Mononuclear cell (primary cell): ENCODE data around the gene GPR62. TPM values are rescaled to one million over a fixed set of nuclear protein-coding genes. Genes with fewer than 3 reads are reported as not detected.
"Not testable (repeated sequence)": the region's sequence is repeated elsewhere in the genome, so short reads cannot be mapped to it uniquely, and the experiment has no call there.

ENCODE experiments used
- H3K27me3 ChIP-seq: 2 replicates; pipeline ENCODE4 v1.6.0; 2011; ENCODE audit warnings: low read length, control low read depth; ENCODE audit not compliant: insufficient read depth
- H3K4me1 ChIP-seq: 2 replicates; pipeline ENCODE4 v1.5.1; 2011; ENCODE audit warnings: mild to moderate bottlenecking, low read length, control low read depth; ENCODE audit not compliant: insufficient read depth
- H3K4me3 ChIP-seq: 2 replicates; pipeline ENCODE4 v1.5.1; 2011; ENCODE audit warnings: mild to moderate bottlenecking, low read length, moderate library complexity
- H3K9me3 ChIP-seq: 2 replicates; pipeline ENCODE4 v1.5.1; 2011; ENCODE audit warnings: low read depth, mild to moderate bottlenecking, control low read depth, low read length
- total RNA-seq: library from RNA; depleted of rRNA; stranded (reverse); fragments of >200 nt; gene quantifications from one replicate; pipeline ENCODE4 v1.2.3, GENCODE V29; 2012

GPR62 gene, protein sequence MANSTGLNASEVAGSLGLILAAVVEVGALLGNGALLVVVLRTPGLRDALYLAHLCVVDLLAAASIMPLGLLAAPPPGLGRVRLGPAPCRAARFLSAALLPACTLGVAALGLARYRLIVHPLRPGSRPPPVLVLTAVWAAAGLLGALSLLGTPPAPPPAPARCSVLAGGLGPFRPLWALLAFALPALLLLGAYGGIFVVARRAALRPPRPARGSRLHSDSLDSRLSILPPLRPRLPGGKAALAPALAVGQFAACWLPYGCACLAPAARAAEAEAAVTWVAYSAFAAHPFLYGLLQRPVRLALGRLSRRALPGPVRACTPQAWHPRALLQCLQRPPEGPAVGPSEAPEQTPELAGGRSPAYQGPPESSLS
- 0.10 TPM for total RNA-seq

DNA sequence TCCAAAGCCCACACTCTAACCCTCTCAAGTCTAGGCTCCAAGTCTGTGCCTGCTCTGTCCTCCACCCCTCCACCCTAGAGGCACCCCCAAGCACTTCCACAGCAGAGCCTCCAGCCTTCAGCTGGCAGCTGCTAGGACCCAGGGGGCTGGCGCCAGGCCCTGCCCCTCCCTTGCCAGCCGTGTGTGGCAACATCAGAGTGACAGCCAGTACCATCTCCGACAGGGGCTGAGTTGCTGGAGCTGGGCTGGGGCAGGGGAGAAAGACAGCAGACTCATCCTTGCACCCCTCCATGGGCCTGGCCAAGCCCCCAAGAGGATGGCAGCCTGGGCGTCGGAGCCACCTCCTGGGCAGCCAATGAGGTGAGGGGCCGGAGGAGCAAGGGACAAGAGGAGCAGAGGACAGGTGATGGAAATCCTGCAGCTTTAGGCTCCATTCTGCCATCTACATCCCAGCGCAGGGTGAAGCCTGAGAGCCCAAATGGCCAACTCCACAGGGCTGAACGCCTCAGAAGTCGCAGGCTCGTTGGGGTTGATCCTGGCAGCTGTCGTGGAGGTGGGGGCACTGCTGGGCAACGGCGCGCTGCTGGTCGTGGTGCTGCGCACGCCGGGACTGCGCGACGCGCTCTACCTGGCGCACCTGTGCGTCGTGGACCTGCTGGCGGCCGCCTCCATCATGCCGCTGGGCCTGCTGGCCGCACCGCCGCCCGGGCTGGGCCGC is at the start of gene GPR62:
GPR62 (plus strand) TSS at position 207 of the 718 bp plus-strand sequence; CDS start at position 479, 272 bp downstream.
- Histone ChIP-seq H3K4me1 (peaks cover 44% of the 10 kb centered on the region), H3K4me3 (no peak within 1 kb of the TSS), H3K27me3 (peaks cover 20% of the 10 kb centered on the region), H3K9me3 (no peaks in the 10 kb centered on the region)

DNA sequence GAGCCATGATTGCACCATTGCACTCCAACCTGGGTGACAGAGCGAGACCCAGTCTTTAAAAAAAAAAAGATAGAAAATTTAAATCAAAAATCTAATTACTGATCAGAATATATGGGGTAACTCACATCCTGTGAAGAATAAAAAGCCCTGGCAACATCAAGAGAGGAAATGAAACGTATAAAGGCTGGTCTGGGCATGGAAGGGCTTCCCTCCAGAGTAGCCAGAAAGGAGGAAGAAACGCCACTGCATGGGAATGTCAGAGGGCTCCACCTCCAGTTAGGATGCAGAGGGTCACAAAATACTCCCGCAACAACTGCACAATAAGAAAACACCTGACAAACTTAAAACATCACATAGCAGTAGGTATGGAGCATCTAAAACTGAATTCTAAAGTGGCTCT is 47.2 kb upstream of the GPR62 start:
- H3K27me3 ChIP-seq = no peaks in the 10 kb centered on the region
- H3K4me3 ChIP-seq = no peak overlapping the region
- no peaks in the 10 kb centered on the region for H3K4me1 ChIP-seq
- no peaks in the 10 kb centered on the region for H3K9me3 ChIP-seq

DNA sequence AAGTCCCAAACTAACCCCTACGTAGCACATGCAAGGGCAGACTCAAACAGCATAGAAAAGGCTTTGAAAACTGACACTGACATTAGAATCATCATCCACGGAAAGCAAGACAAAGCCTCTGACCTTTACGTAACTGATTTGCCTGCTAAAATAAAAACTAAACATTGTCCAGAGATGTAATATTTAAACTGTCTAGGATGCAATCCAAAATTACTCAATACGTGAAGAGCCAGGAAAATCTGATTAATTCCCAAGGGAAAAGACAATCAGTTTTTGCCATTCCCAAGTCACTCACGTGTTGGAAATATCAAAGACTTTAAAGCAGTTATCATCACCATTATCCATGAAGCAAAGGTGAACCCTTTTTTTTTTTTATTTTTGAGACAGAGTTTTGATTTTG is 38.8 kb upstream of the GPR62 start:
- Histone ChIP-seq H3K27me3 (no peaks in the 10 kb centered on the region), H3K4me3 (no peak overlapping the region), H3K9me3 (no peaks in the 10 kb centered on the region), H3K4me1 (no peaks in the 10 kb centered on the region)

DNA sequence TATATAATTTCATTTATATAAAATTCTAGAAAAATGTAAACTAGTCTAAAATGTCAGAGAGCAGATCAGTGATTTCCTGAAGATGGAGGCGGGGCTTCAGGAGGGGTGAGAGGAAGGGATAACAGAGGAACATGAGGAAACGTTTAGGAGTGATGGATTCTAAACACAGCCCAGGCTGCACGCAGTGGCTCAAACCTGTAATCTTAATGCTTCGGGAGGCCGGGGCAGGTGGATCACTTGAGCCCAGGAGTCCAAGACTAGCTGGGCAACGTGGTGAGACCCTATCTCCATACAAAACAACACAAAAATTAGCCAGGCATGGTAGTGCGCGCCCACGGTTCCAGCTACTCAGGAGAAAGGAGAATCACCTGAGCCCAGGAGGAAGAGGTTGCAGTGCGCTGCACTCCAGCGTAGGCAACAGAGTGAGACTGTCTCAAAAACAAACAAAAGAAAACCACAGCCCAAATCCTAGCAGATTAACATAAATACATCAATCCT is 34.1 kb upstream of the GPR62 start:
- Histone ChIP-seq H3K9me3 (no peaks in the 10 kb centered on the region), H3K4me3 (no peak overlapping the region), H3K27me3 (no peaks in the 10 kb centered on the region), H3K4me1 (no peaks in the 10 kb centered on the region)

DNA sequence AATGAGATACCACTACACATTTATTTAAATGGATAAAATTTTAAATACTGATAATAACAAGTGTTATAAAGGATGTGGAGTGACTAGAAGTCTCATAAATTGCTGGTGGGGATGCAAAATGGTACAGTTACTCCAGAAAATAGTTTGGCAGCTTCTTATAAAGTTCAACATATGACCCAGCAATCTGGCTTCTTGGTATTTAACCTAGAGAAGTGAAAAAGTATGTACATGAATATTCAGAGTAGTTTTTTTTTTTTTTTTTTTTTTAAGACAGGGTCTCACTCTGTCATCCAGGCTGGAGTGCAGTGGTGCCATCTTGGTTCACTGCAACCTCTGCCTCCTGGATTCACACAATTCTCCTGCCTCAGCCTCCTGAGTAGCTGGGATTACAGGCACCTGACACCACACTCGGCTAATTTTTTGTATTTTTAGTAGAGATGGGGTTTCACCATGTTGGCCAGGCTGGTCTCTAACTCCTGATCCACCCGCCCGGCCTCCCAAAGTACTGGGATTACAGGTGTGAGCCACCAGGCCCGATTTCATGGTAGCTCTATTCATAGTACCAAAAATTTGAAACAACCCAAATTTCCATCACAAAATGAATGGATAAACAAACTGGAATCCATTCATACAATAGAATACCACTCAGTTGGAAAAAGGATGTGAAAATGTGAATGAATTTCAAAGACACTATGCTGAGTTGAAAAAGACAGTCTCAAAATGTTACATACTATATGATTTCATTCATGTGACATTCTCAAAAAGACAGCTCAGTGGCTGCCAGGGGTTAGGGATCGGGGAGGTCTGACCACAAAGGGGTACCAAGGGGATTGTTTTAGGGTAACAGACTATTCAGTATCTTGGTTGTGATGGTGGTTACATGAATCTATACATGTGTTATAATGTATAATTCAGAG is 27.9 kb upstream of the GPR62 start:
- Histone ChIP-seq H3K4me1 (no peaks in the 10 kb centered on the region), H3K27me3 (no peaks in the 10 kb centered on the region), H3K4me3 (no peak overlapping the region), H3K9me3 (no peaks in the 10 kb centered on the region)

DNA sequence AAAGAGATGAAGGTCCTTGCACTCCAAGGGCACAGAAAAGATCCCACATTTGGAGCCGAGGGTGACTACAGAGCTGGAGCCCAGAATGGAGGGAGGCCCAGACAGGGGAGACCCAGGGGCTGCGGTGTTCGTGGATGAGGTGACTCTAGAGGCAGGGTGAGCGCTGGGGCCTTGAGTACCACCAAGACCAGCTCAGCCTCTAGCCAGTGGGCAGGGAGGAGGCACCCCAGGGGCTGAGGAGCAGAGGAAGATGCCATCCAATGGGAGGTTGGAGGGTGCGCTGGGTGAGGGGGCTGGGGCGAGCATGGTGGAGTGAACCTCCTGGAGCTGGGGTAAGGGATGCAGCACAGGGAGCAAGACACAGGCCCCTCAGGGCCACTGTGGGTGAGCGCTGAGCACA is 26.7 kb upstream of the GPR62 start:
- no peak overlapping the region for H3K4me3 ChIP-seq
- no peaks in the 10 kb centered on the region for H3K27me3 ChIP-seq
- H3K4me1 ChIP-seq = no peaks in the 10 kb centered on the region
- no peaks in the 10 kb centered on the region for H3K9me3 ChIP-seq

DNA sequence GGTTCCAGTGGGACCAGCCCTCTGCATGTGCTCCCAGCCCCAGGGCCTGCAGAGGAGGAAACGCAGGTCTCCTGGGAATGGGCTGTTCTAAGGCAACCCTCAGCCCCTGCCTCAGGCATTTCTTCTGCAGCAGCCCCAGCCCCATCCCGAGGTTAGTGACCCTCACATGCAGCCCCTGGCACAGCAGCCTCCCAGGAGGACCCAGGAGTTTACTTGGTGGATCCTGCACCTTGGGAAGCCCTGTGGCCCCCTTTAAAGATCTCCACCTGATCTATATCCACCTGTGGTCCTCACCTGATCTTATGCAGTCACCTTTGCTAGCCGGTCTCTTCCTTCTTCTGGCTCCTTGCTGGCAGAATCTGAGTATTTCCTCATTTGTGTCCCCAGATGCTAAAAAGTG is 26.2 kb upstream of the GPR62 start:
- H3K4me1 ChIP-seq, H3K4me3 ChIP-seq, H3K9me3 ChIP-seq, H3K27me3 ChIP-seq: not testable (repeated sequence)

DNA sequence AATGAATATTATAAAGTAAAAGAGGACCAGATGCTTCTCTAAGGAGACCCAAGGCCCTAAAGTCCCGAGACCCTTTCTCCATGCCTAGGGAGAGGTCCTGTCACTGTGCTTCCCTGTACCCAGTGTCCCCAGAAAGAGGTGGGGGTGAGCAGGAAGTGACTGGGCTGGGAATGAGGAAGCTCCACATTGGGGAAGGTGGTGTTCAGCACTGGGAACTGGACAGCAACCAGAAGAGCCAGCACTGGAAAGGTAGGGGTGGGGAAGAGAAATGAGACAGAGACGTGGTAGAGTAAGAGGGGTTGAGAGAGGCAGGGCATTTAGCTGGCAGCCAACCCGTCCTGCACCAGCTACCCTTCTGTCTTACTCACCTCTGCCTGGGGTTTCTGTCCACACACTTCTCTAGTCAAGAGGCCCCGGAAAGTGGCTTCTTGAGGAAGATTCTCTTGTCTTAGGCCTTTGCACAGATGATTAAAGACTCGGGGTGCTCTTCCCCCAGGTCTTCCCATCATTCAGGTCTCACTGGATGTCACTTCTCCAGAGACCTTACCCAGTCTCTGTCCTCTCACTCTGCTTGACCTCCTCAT is 25.7 kb upstream of the GPR62 start:
- Histone ChIP-seq H3K4me3 (no peak overlapping the region), H3K27me3 (no peaks in the 10 kb centered on the region), H3K4me1 (no peaks in the 10 kb centered on the region), H3K9me3 (no peaks in the 10 kb centered on the region)

DNA sequence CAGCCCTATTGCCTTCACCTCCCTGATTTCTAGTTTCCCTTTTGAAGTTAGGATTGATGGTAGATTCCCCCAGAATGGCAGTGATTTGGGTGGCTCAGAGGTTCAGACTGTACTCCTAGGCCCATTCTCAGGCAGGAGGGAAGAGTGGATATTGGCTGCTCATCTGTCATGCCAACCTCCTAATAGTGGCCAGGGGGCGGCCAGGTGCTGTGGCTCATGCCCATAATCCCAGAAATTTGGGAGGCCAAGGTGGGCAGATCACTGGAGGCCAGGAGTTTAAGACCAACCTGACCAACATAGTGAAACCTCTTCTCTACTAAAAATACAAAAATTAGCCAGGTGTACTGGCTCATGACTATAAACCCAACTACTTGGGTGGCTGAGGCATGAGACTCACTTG is 24.7 kb upstream of the GPR62 start:
- H3K9me3 ChIP-seq = no peaks in the 10 kb centered on the region
- no peak overlapping the region for H3K4me3 ChIP-seq
- H3K27me3 ChIP-seq = no peaks in the 10 kb centered on the region
- H3K4me1 ChIP-seq = no peaks in the 10 kb centered on the region

DNA sequence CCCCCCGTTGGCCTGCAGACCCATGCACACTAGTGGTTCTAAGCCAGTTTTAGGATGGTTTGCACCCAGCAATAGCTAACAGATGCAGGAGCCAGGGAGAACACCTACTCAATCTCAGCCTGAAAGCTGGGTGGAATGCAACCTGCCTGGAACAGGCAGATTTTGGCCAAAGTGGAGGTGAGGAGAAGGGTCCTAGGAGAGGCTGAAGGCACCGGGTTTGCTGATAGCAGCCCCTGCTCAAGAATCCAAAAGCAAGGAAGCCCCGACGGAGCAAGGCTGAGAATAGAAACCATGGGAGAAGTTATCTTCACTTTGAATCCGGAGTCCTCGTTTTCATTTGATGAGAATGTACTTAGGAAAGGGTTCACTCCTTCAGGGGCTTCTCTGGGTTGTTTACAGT is 23.4 kb upstream of the GPR62 start:
- H3K9me3 ChIP-seq = no peaks in the 10 kb centered on the region
- H3K4me3 ChIP-seq = no peak overlapping the region
- no peaks in the 10 kb centered on the region for H3K4me1 ChIP-seq
- no peaks in the 10 kb centered on the region for H3K27me3 ChIP-seq

DNA sequence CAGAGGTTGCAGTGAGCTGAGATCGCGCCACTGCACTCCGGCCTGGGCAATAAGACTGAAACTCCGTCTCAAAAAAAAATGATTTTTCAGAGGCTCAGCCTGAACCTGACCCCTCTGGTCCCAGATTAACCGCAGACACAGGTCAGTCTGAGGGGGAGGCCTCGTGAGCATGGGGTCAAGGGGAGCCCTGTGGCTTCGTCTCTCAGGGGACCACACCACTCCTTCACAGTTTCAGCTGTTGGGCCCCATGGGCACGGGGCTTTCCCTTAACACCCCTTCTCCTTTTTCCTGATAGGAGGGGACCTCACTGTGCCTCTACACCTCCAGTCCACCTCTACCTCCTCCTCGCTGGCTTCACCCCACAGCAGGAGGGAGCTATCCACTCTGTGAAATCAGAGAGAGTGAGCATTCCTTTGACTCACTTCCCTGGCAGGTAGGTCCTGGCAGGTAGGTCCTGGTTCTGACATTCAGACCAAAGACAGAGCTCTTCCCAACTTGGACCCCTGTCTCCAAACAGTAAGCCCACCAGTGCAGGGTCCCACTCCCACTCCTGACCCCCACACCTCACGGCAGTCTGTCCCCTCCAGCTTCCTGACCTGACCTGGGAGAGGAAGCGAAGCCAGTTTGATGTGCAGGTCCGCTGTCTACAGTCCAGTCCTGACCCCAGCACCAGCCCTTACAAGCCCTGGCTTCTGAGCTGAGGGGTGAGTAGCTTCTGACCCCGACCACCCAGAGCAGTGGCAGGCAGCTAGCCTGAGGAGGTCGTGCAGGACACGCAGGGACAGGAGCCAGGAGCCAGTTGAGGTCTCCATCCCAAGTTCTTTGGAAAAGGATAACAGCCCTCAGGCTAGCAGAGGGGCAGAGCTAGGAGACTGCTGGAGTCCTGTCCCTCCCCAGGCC is 22.5 kb upstream of the GPR62 start:
- no peaks in the 10 kb centered on the region for H3K9me3 ChIP-seq
- H3K4me1 ChIP-seq = no peaks in the 10 kb centered on the region
- H3K27me3 ChIP-seq = no peaks in the 10 kb centered on the region
- H3K4me3 ChIP-seq = no peak overlapping the region

DNA sequence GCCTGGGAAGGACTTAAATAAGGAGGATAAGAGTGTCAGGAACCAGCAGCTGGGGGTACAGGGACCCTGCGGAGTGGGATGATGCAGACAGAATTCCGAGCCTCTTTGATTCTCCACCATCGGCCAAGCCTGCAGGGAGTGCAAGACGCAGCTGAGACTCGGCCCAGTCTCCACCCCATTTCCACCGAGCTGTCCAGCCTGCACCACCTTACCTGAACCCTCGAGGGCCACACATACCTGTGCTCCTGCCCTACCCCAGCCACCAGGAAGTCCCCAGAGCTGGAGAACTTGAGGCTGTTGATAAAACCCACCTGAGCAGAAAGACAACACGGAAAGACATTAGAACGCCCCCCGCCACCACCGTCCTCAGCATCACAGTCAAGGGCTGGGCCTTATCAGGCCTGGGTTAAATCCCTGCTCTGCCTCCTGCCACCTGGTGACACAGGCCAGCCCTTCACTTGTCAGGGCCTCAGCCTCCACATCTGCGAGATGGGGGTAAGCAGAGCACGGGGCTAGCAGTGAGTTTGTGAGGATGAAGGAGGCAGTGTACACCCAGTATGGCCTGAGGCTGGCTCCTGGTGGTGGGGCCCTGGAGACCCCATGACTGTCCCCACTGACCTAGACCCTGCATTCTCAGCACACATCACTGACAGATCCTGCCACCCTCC is 21.6 kb upstream of the GPR62 start:
- no peaks in the 10 kb centered on the region for H3K9me3 ChIP-seq
- H3K27me3 ChIP-seq = no peaks in the 10 kb centered on the region
- no peak overlapping the region for H3K4me3 ChIP-seq
- no peaks in the 10 kb centered on the region for H3K4me1 ChIP-seq

DNA sequence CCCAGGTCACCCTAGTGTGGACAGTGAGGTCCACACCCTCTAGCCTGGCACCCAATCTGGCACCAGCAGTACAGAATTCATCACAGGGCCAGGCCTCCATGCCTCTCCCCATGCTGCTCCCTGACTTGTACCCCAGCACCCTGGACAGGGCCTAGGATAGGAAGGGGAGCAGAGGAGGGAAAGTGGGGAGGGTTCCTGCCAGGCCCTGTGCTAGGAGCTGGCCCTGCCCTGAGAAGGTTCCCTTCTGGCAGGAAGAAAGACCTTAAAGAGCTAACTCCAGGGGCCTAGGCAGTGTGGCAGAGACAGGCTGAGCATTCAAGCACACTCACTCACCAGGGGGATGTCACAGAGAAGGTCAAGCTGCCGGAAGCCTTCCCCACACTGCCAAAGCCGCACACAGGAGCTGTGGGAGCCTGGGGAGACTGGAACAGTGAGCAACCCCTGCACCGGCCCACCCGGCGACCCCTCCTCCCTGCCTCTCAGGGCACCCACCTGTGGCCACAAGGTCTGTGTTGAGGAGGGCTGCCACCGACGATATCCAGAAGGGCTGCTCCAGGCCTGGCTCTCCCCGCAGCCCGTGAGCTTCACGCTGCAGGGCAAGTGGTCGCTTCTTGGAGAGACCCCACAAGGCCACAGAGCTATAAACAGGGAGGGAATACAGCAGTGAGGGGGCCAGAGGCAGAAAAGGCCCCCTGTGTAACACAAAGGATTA is 20.9 kb upstream of the GPR62 start:
- Histone ChIP-seq H3K9me3 (no peaks in the 10 kb centered on the region), H3K4me1 (no peaks in the 10 kb centered on the region), H3K4me3 (no peak overlapping the region), H3K27me3 (no peaks in the 10 kb centered on the region)
